Spinal cord (tissue), 10 donors: ENCODE results near the gene MEF2A. TPM values are rescaled to one million over a fixed set of nuclear protein-coding genes. Genes with fewer than 3 reads are reported as not detected.

Experiments
- DNase-seq, 6 donors: peaks; one replicate each; pipeline versions ENCODE4 v3.0.0 to v3.0.0-alpha.2; 2013 to 2015; ENCODE audit warnings: low spot score in 6 of 6, low read depth in 4 of 6
- H3K27ac ChIP-seq: one replicate; pipeline ENCODE4 v1.5.1; 2013; ENCODE audit warnings: low read depth, low read length, control low read depth
- H3K27me3 ChIP-seq: one replicate; pipeline ENCODE4 v1.6.1; 2013; ENCODE audit warnings: low read length; ENCODE audit not compliant: control insufficient read depth, insufficient read depth
- H3K36me3 ChIP-seq: one replicate; pipeline ENCODE4 v1.6.1; 2013; ENCODE audit warnings: low read length; ENCODE audit not compliant: control insufficient read depth, insufficient read depth
- H3K4me1 ChIP-seq: one replicate; pipeline ENCODE4 v1.6.1; 2013; ENCODE audit warnings: low read length; ENCODE audit not compliant: control insufficient read depth, insufficient read depth
- H3K4me3 ChIP-seq: one replicate; pipeline ENCODE4 v1.5.1; 2013; ENCODE audit warnings: low read depth, low read length, control low read depth
- H3K9me3 ChIP-seq: one replicate; pipeline ENCODE4 v1.6.1; 2013; ENCODE audit warnings: low read length; ENCODE audit not compliant: control insufficient read depth, insufficient read depth
- WGBS: methylation state at CpG from one replicate; pipeline ENCODE4 v1.1.5; 2013; ENCODE audit warnings: missing lambda C conversion rate; ENCODE audit not compliant: insufficient coverage; 5-methylcytosine and 5-hydroxymethylcytosine counted together
- polyA plus RNA-seq, 2 donors: library from polyadenylated mRNA; unstranded; fragments of 120-200 nt; gene quantifications; one replicate each; pipeline ENCODE4 v1.2.1, GENCODE V29; 2013; ENCODE audit not compliant: insufficient read length in 2 of 2
- total RNA-seq, 2 donors: library from RNA; depleted of rRNA in 1 of 2; stranded (reverse); fragments of 120-200 nt in 1 of 2; fragments of >200 nt in 1 of 2; gene quantifications; one replicate each; pipeline versions ENCODE4 v1.2.3 to v1.2.4, GENCODE V29; 2013 to 2014
- donor health status: healthy.

MEF2A gene
- total and polyA plus RNA-seq, 4 donors: 28.8 to 53.1 (median 38.7) TPM

DNA sequence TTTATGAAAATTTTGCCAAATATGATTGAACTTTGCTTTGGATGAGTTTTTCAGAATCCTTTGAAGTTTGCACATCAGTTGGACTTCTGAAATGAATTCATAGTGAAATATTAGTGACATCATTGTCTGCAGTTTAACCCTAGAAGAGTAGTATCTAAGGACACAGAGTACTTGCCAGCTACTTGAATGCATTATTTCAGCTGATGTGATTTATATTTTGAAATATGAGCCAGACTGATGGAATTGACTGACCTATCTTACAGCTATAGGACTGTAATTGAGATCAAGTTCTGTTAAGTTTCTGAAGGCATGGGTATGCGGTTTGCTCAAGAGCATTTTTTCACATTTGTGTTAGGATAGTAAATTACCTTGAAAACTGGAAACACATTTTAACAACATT is 116.2 kb downstream of the MEF2A start:
- no peak overlapping the region for H3K4me3 ChIP-seq
- no peak overlapping the region for H3K27ac ChIP-seq
- H3K36me3 ChIP-seq: peaks cover 4% of the 10 kb centered on the region
- H3K27me3 ChIP-seq: no peaks in the 10 kb centered on the region
- WGBS: no CpG with 5 or more reads among the region's 1 CpG
- peaks cover 15% of the 10 kb centered on the region for H3K9me3 ChIP-seq
- H3K4me1 ChIP-seq: no peaks in the 10 kb centered on the region
- DNase-seq: no peak

DNA sequence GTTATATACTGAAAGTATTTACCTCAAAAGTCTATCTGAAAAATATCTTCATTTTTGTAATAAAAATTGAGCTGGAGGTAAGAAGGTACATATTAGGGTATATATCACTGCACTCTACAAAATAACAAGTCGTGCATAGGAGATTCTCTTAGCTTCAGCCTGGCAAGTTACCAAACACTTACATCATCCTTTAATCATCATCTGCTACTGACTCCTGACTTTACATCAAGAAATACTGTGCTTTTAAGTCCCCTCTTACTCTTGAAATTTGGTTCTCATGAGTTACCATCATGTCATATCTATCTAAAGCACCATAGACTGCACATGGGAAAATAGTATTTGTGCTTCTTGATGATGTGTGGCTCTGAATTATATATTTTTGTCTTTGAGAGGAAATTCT is 116.7 kb downstream of the MEF2A start:
- Histone ChIP-seq H3K27me3 (no peaks in the 10 kb centered on the region), H3K9me3 (peaks cover 15% of the 10 kb centered on the region), H3K36me3 (peaks cover 4% of the 10 kb centered on the region), H3K4me3 (no peak overlapping the region), H3K4me1 (no peaks in the 10 kb centered on the region), H3K27ac (peak overlapping the region; percentile 25)
- WGBS: 50% methylated on average over 1 of the region's 1 CpG
- peak in 2 of 6 donors; percentile 19 to 36 for DNase-seq

DNA sequence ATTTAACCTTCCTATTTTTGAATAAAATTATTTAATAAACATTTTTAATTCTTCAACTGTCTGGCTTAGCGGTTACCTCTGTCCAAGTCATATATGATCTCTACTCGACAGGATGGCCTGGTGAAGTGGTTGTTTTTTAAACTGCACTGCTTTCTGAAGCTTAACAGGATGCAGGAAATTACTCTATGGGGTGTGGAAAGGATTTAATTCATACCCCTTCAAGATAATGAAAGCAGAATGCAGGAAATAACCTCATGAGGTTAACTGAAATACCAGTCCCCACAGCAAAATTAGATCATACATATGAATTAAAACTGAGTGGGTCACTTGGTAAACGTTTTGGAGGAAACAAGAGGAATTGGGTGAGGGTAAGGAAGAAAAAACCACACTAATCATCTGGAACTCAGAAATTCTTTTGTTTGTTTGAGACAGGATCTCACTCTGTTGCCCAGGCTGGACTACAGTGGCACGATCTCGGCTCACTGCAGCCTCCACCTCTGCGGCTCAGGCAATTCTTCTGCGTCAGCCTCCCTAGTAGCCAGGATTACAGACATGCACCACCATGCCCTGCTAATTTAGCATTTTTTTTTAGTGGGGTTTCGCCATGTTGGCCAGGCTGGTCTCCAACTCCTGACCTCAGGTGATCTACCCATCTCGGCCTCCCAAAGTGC is 117.4 kb downstream of the MEF2A start:
- Histone ChIP-seq H3K27me3 (no peaks in the 10 kb centered on the region), H3K36me3 (peaks cover 4% of the 10 kb centered on the region), H3K4me3 (no peak overlapping the region), H3K4me1 (no peaks in the 10 kb centered on the region), H3K27ac (peak overlapping the region; percentile 7), H3K9me3 (peaks cover 15% of the 10 kb centered on the region)
- no peak for DNase-seq
- 100% methylated on average over 4 of the region's 9 CpGs for WGBS

DNA sequence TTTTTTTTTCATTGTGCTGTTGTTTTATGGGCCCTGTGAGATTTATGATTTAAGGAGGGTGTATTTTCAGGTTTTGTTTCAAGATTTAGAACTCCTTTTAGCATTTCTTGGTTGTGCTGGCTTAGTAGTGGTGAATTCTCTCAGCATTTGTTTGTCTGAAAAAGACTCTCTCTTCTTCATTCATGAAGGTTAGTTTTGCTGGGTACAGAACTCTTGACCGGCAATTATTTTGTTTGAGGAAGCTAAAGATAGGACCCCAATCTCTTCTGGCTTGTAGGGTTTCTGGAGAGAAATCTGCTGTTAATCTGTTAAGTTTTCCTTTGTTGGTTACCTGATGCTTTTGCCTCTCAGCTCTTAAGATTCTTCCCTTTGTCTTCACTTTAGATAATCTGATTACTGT is 120.5 kb downstream of the MEF2A start:
- WGBS: no CpG with 5 or more reads among the region's 1 CpG
- Histone ChIP-seq H3K36me3 (peaks cover 6% of the 10 kb centered on the region), H3K4me1 (no peaks in the 10 kb centered on the region), H3K27ac (no peak overlapping the region), H3K9me3 (peaks cover 15% of the 10 kb centered on the region), H3K27me3 (no peaks in the 10 kb centered on the region), H3K4me3 (no peak overlapping the region)
- DNase-seq: no peak

DNA sequence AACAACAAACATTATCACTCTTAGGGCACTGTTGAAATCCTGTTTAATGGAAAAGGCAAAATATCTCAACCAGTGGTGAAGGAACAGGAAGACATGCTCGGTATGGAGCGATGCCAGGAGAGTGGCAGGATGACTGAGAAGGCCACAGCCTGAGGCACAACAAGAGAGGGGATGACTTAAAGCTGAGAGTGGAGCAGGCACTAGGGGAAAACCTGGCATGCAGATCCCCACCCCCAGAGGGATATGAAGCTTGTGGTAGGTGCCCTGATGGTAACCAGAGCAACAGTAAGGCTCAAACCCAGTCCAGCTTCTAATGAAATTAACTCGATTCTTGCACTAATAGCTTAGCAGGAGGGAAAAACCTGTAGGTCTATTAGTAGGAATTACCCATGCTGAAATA is 127.0 kb downstream of the MEF2A start:
- Histone ChIP-seq H3K4me3 (no peak overlapping the region), H3K27ac (no peak overlapping the region), H3K27me3 (no peaks in the 10 kb centered on the region), H3K36me3 (peaks cover 2% of the 10 kb centered on the region), H3K9me3 (no peaks in the 10 kb centered on the region), H3K4me1 (no peaks in the 10 kb centered on the region)
- DNase-seq: peak in 1 of 6 donors; percentile 10
- 100% methylated on average over 2 of the region's 3 CpGs for WGBS

DNA sequence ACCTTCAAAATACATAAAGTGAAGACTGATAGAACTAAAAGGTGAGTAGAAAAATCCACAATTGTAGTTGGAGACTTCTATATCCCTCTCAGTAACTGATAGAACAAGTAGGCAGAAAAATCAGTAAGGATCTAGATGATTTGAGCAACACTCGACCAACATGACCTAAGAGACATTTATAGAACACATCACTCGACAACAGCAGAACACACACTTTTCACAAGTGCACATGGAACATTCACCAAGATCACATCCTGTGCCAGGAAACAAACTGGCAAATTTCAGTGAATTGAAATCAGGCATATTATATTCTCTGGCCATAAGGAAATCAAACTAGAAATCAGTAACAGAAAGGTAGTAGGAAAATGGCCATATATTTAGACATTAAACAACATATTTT is 130.3 kb downstream of the MEF2A start:
- H3K27me3 ChIP-seq: no peaks in the 10 kb centered on the region
- no peaks in the 10 kb centered on the region for H3K36me3 ChIP-seq
- no peak for DNase-seq
- WGBS: no CpG with 5 or more reads among the region's 2 CpGs
- H3K4me1 ChIP-seq: no peaks in the 10 kb centered on the region
- no peaks in the 10 kb centered on the region for H3K9me3 ChIP-seq
- H3K4me3 ChIP-seq: no peak overlapping the region
- H3K27ac ChIP-seq: no peak overlapping the region

DNA sequence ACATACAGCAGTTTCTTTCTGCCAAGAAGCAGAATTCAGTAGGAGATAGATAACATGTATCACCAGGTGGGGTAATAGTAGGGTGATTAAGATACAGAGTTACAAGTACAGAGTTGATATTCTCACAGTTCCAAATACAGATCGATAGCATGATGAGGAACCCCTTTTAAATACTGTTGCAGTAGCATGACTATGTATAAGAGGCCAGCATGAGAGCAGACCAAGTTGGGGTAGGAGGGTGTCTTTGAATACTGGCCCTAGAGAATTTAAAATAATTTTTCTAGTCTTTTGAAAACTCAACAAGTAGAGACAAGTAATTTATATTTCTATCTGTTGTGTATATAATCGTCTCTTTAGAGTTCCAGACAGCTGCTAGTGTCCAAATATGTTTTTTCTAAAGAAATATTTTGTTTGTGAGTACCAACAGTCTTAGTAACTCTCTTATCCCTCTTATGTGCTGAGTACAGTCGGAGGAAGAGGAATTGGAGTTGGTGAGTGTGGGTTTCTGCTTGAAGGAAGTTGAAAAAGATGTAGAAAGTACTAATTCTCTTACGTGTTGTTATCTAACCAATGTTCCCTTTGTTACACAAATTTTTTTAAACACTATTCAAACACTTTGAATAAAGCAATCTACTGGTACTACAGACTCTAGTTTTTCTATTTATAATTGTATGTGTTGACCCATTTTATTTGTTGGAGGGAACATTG is 137.3 kb downstream of the MEF2A start:
- no CpG with 5 or more reads among the region's 4 CpGs for whole genome bisulfite sequencing
- Histone ChIP-seq H3K4me3 (no peak overlapping the region), H3K36me3 (no peaks in the 10 kb centered on the region)

DNA sequence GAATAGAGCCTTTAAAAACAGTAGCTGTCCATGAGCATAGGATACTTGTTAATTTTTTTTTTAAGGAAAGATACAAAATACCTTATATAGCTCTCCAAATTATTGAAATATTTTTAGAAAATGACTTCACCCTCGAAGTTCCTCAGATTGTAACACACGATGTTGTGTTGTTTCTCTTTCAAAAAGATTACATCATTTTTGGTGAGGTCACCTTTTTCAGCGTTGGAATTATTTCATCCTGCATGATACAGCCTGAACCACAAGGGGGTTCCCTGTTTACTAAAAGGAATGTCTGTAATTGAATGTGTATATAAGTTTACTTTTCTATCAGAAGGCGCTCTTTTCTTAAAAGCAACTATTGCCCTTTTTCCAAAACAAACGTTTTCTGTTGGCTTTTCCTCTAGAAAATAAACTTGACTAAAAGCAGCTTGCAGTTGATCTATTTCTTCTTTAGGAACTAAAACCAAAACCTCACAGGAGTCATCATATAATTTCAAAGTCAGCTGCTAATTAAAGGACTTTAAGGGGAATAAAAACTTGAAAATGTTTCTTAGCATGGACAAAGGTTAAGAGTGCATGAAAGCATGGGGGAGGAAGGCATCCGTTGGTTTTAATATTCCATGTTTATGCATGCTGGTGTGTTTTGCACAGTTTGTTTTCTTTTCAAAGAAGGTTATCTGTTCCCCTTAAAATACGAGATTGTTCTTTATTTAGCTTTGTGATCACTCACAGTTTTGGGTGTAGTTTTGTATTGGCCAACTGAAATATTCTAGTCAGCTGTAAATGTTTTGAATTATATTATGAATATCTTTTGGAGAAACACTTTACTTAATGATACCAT is 138.0 kb downstream of the MEF2A start:
- Histone ChIP-seq H3K4me3 (no peak overlapping the region), H3K36me3 (peaks cover 4% of the 10 kb centered on the region), H3K9me3 (no peaks in the 10 kb centered on the region), H3K4me1 (no peaks in the 10 kb centered on the region), H3K27ac (peak overlapping the region; percentile 74), H3K27me3 (no peaks in the 10 kb centered on the region)
- 0% methylated on average over 1 of the region's 7 CpGs for WGBS
- DNase-seq: peak in 1 of 6 donors; percentile 58

More for the DNA sequence above, 137.3 kb downstream of the MEF2A start:
- H3K9me3 ChIP-seq: no peaks in the 10 kb centered on the region
- peak overlapping the region; percentile 74 for H3K27ac ChIP-seq
- DNase-seq: no peak
- no peaks in the 10 kb centered on the region for H3K27me3 ChIP-seq
- H3K4me1 ChIP-seq: no peaks in the 10 kb centered on the region

DNA sequence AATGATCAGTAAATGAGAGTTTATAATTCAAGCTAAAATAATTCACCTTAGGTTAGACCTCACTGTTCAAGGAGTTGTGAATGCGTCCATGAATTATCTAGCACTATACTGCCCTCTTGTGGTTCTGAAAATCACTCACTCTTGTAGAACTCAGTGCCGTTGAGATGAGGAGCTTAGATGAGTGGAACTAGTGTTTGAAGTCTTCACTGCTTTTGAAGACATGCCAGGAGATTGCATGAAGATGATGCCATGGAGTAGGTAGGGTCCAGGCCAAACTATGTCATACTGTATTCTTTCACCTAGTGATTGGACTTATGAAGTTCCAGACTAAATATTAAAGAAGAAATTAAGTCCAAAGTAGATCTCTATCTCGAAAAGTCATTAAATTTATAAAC is 138.7 kb downstream of the MEF2A start:
- DNase-seq: peak; percentile 65 to 96 (median 78)
- no peaks in the 10 kb centered on the region for H3K27me3 ChIP-seq
- H3K4me1 ChIP-seq: no peaks in the 10 kb centered on the region
- no peak overlapping the region for H3K27ac ChIP-seq
- H3K36me3 ChIP-seq: peaks cover 9% of the 10 kb centered on the region
- H3K4me3 ChIP-seq: no peak overlapping the region
- no CpG with 5 or more reads among the region's 3 CpGs for WGBS
- no peaks in the 10 kb centered on the region for H3K9me3 ChIP-seq
